Gastroesophageal sphincter (tissue), 4 donors: ENCODE measurements around the gene ZBP1. TPM values are rescaled to one million over a fixed set of nuclear protein-coding genes. Genes with fewer than 3 reads are reported as not detected.
"Not testable (repeated sequence)": the region's sequence is repeated elsewhere in the genome, so short reads cannot be mapped to it uniquely, and the experiment has no call there.

ENCODE experiments used
- ATAC-seq: fragments of 150-250 bp; one replicate; pipeline ENCODE4 v1.9.1; 2016; ENCODE audit warnings: mild to moderate bottlenecking, moderate library complexity
- H3K27ac ChIP-seq, 4 donors: fragments of 200-600 bp; sonication (generic) in 3 of 4; 1 replicate in 3 of 4; 2 replicates in 1 of 4; pipeline ENCODE4 v1.5.1; 2016 to 2019
- H3K27me3 ChIP-seq: fragments of 200-600 bp; sonication (generic); one replicate; pipeline ENCODE4 v1.5.1; 2019
- H3K36me3 ChIP-seq, 2 donors: fragments of 200-600 bp; sonication (generic); one replicate each; pipeline ENCODE4 v1.5.1; 2019; ENCODE audit warnings: control low read depth in 1 of 2
- H3K4me1 ChIP-seq, 3 donors: fragments of 200-600 bp; sonication (generic); 1 replicate in 2 of 3; 2 replicates in 1 of 3; pipeline ENCODE4 v1.5.1; 2016 to 2019; ENCODE audit warnings: control low read depth in 2 of 3
- H3K4me3 ChIP-seq, 2 donors: fragments of 200-600 bp; sonication (generic); one replicate each; pipeline ENCODE4 v1.5.1; 2019; ENCODE audit warnings: mild to moderate bottlenecking in 1 of 2, moderate library complexity in 1 of 2
- H3K9me3 ChIP-seq, 3 donors: fragments of 200-600 bp; sonication (generic); one replicate each; pipeline ENCODE4 v1.5.1; 2017 to 2019; ENCODE audit warnings: control low read depth in 2 of 3
- EP300 ChIP-seq: sonication (generic); formaldehyde crosslinking; IDR thresholded peaks from one replicate; pipeline ENCODE4 v1.6.1; 2017; ENCODE audit warnings: antibody characterized with exemption, mild to moderate bottlenecking
- POLR2A ChIP-seq, 2 donors: fragments of 450-650 bp; IDR thresholded peaks; one replicate each; pipeline ENCODE4 v1.6.1; 2017; ENCODE audit warnings: antibody characterized with exemption in 2 of 2, mild to moderate bottlenecking in 2 of 2, moderate library complexity in 1 of 2
- POLR2AphosphoS5 ChIP-seq: sonication (generic); formaldehyde crosslinking; IDR thresholded peaks from one replicate; pipeline ENCODE4 v1.6.1; 2017; ENCODE audit warnings: antibody characterized with exemption
- WGBS, 2 donors: methylation state at CpG; one replicate each; pipeline ENCODE4 v1.1.5; 2018; ENCODE audit warnings: low coverage in 1 of 2; 5-methylcytosine and 5-hydroxymethylcytosine counted together
- total RNA-seq, 4 donors: library from RNA; depleted of rRNA; stranded (reverse); fragments of >200 nt; gene quantifications; one replicate each; pipeline ENCODE4 v1.1.0, GENCODE V29; 2016
- TF ChIP-seq, protein P1 (sequence below), 4 experiments: fragments of 200-600 bp in 2 of 4; fragments of 450-650 bp in 2 of 4; sonication (generic) in 1 of 4; IDR thresholded peaks; one replicate each; pipeline ENCODE4 v1.5.1; 2017 to 2019; ENCODE audit warnings: antibody characterized with exemption in 4 of 4, mild to moderate bottlenecking in 2 of 4, moderate library complexity in 2 of 4

Gene ZBP1
- total RNA-seq, 4 donors from 2014 or later: 0.08 to 0.32 TPM; not detected in 2

DNA sequence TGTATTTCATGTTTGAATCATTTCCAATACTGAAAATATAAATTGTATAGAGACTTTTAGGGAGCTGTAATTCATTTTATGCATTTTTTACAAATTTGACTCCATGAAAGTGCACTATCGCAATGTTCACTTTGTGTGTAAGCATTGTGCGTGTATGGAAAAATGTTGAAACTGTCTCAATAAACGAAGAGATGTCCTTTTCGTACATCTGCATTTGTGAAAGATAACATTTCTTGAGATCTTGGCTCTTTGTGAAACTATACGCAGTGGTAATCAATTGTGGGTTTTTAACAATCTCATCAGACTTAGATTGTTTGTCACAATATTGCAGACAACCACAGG is 18.6 kb upstream of the ZBP1 start:
- 87 to 93% methylated on average over 5 of the region's 5 CpGs for WGBS, 2 donors
- no peaks in the 10 kb centered on the region for H3K4me1 ChIP-seq
- TF ChIP-seq, protein P1, sequence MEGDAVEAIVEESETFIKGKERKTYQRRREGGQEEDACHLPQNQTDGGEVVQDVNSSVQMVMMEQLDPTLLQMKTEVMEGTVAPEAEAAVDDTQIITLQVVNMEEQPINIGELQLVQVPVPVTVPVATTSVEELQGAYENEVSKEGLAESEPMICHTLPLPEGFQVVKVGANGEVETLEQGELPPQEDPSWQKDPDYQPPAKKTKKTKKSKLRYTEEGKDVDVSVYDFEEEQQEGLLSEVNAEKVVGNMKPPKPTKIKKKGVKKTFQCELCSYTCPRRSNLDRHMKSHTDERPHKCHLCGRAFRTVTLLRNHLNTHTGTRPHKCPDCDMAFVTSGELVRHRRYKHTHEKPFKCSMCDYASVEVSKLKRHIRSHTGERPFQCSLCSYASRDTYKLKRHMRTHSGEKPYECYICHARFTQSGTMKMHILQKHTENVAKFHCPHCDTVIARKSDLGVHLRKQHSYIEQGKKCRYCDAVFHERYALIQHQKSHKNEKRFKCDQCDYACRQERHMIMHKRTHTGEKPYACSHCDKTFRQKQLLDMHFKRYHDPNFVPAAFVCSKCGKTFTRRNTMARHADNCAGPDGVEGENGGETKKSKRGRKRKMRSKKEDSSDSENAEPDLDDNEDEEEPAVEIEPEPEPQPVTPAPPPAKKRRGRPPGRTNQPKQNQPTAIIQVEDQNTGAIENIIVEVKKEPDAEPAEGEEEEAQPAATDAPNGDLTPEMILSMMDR (IDR thresholded peaks at IDR 0.05): no peak
- TF ChIP-seq POLR2A (IDR thresholded peaks at IDR 0.05) (no peak), POLR2AphosphoS5 (no peak)

GRCh38 chr20:57638173-57638894 is 18.1 kb upstream of the ZBP1 start:
- Histone ChIP-seq H3K36me3 (no peaks in the 10 kb centered on the region), H3K27ac (no peak overlapping the region), H3K4me3 (no peak overlapping the region), H3K27me3 (peaks cover 6% of the 10 kb centered on the region), H3K9me3 (peaks cover 0 to 16% (median 0%) of the 10 kb centered on the region in 3 donors), H3K4me1 (no peaks in the 10 kb centered on the region)
- no peak for ATAC-seq
- TF ChIP-seq, protein P1 (IDR thresholded peaks at IDR 0.05): no peak
- TF ChIP-seq EP300 (no peak), POLR2AphosphoS5 (no peak), POLR2A (IDR thresholded peaks at IDR 0.05) (no peak)
- WGBS, 2 donors: 60 to 63% methylated on average over 7 of the region's 7 CpGs

More for the DNA sequence above, 18.6 kb upstream of the ZBP1 start:
- Histone ChIP-seq H3K27me3 (peaks cover 2% of the 10 kb centered on the region), H3K36me3 (no peaks in the 10 kb centered on the region), H3K9me3 (peaks cover 0 to 22% (median 0%) of the 10 kb centered on the region in 3 donors), H3K4me3 (no peak overlapping the region), H3K27ac (no peak overlapping the region)
- no peak for ATAC-seq

DNA sequence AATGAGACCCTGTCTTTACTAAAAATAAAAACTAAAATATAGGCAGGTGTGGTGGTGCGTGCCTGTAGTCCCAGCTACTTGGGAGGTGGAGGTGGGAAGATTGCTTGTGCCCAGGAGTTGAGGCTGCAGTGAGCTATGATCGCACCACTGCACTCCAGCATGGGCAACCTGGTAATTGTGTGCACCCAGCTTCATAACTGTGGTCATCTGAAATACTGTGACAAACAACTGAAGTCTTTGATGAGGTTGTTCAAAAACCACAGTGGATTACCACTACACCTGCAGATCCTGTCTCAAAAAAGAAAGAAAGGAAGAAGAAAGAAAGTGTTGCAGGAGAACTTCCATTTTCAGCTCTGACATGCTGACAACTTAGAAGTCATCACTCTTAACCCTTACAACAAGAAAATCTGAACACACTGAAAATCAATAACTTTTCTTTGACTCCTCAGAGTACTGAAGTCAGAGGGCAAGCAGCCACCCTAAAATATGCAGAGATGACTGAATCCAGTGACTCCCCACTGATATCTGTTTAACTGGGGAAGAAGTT is 13.8 kb upstream of the ZBP1 start:
- Histone ChIP-seq H3K9me3 (peaks cover 0 to 13% (median 0%) of the 10 kb centered on the region in 3 donors), H3K27me3 (peaks cover 17% of the 10 kb centered on the region), H3K36me3 (no peaks in the 10 kb centered on the region), H3K4me3 (no peak overlapping the region), H3K27ac (no peak overlapping the region), H3K4me1 (peaks cover 0 to 3% (median 0%) of the 10 kb centered on the region in 3 donors)
- ATAC-seq: no peak
- 85 to 100% methylated on average over 2 of the region's 2 CpGs for WGBS, 2 donors
- no peak for TF ChIP-seq POLR2A (IDR thresholded peaks at IDR 0.05)
- TF ChIP-seq, protein P1 (IDR thresholded peaks at IDR 0.05): no peak

GRCh38 chr20:57632286-57632685 is 12.1 kb upstream of the ZBP1 start:
- WGBS, 2 donors: 88 to 100% methylated on average over 1 to 2 of the region's 2 CpGs
- ATAC-seq: no peak
- Histone ChIP-seq H3K27me3 (peaks cover 17% of the 10 kb centered on the region), H3K27ac (no peak overlapping the region), H3K4me3 (no peak overlapping the region), H3K4me1 (peaks cover 0 to 19% (median 10%) of the 10 kb centered on the region in 3 donors), H3K36me3 (no peaks in the 10 kb centered on the region), H3K9me3 (peaks cover 0 to 13% (median 0%) of the 10 kb centered on the region in 3 donors)
- no peak for TF ChIP-seq POLR2A (IDR thresholded peaks at IDR 0.05)
- TF ChIP-seq EP300: no peak
- no peak for TF ChIP-seq POLR2AphosphoS5
- TF ChIP-seq, protein P1 (IDR thresholded peaks at IDR 0.05): no peak

GRCh38 chr20:57630061-57630460 is 9.8 kb upstream of the ZBP1 start:
- ATAC-seq: no peak
- H3K27me3 ChIP-seq: peaks cover 17% of the 10 kb centered on the region
- no peaks in the 10 kb centered on the region for H3K36me3 ChIP-seq
- H3K9me3 ChIP-seq: peaks cover 0 to 5% (median 0%) of the 10 kb centered on the region in 3 donors
- no peak for TF ChIP-seq EP300
- TF ChIP-seq, protein P1 (IDR thresholded peaks at IDR 0.05): no peak
- TF ChIP-seq POLR2A (IDR thresholded peaks at IDR 0.05): no peak
- no peak for TF ChIP-seq POLR2AphosphoS5
- H3K27ac ChIP-seq: no peak overlapping the region
- H3K4me3 ChIP-seq: peak overlapping the region in 1 of 2 donors; percentile 23
- H3K4me1 ChIP-seq: peaks cover 0 to 25% (median 11%) of the 10 kb centered on the region in 3 donors
- 96 to 100% methylated on average over 1 to 3 of the region's 4 CpGs for WGBS, 2 donors

GRCh38 chr20:57629491-57629901 is 9.3 kb upstream of the ZBP1 start:
- H3K36me3 ChIP-seq, H3K9me3 ChIP-seq, ATAC-seq: not testable (repeated sequence)
- H3K27ac ChIP-seq: peak overlapping the region in 1 of 4 donors; percentile 71
- H3K27me3 ChIP-seq: peaks cover 17% of the 10 kb centered on the region
- peak overlapping the region in 1 of 2 donors; percentile 23 for H3K4me3 ChIP-seq
- peaks cover 0 to 25% (median 11%) of the 10 kb centered on the region in 3 donors for H3K4me1 ChIP-seq
- 82% methylated on average over 6 of the region's 9 CpGs; no CpG with 5 or more reads in 1 of the 2 donors for WGBS, 2 donors

- Histone ChIP-seq H3K27ac (peak overlapping the region in 3 of 4 donors; percentile 67 to 71 (median 68)), H3K27me3 (peaks cover 16% of the 10 kb centered on the region), H3K4me3 (peak overlapping the region in 1 of 2 donors; percentile 23), H3K4me1 (peaks cover 0 to 25% (median 11%) of the 10 kb centered on the region in 3 donors)
- H3K36me3 ChIP-seq, ATAC-seq, H3K9me3 ChIP-seq: not testable (repeated sequence)
- WGBS, 2 donors: no CpG with 5 or more reads among the region's 12 CpGs
Observed at GRCh38 chr20:57628962-57629308, 8.7 kb upstream of the ZBP1 start.
